Lower leg skin (tissue), 4 donors: Measurements from ENCODE around the gene TMTC1. TPM values are rescaled to one million over a fixed set of nuclear protein-coding genes. Genes with fewer than 3 reads are reported as not detected.

Experiments used
- DNase-seq, 2 donors: peaks; one replicate each; pipeline ENCODE4 v3.0.0-alpha.2; 2019; ENCODE audit warnings: low spot score in 2 of 2
- H3K4me3 ChIP-seq: fragments of 200-600 bp; sonication (generic); 2 replicates; pipeline ENCODE4 v1.5.1; 2017; ENCODE audit warnings: mild to moderate bottlenecking, low read depth; ENCODE audit not compliant: poor library complexity, severe bottlenecking
- POLR2A ChIP-seq, 2 donors: fragments of 450-650 bp; IDR thresholded peaks; one replicate each; pipeline ENCODE4 v1.6.1; 2016 to 2017; ENCODE audit warnings: antibody characterized with exemption in 2 of 2, mild to moderate bottlenecking in 1 of 2, moderate library complexity in 1 of 2
- WGBS, 2 donors: methylation state at CpG; one replicate each; pipeline ENCODE4 v1.1.5; 2018; 5-methylcytosine and 5-hydroxymethylcytosine counted together
- intact Hi-C: fragments of 100-400 bp; cut with DNase I; formaldehyde crosslinking; loops from one replicate; pipeline ENCODE4 v1.15.0; 2023; ENCODE audit warnings: low total_unique reads
- total RNA-seq, 4 donors: library from RNA; depleted of rRNA; stranded (reverse); fragments of >200 nt; gene quantifications; one replicate each; pipeline ENCODE4 v1.1.0, GENCODE V29; 2016
- TF ChIP-seq, protein P1 (sequence below), 3 donors: fragments of 450-650 bp; IDR thresholded peaks; one replicate each; pipeline ENCODE4 v1.5.1; 2016; ENCODE audit warnings: antibody characterized with exemption in 3 of 3, mild to moderate bottlenecking in 3 of 3, moderate library complexity in 2 of 3

TMTC1 gene
- total RNA-seq, 4 donors from 2014 or later, result 14.1 to 38.2 (median 18.5) TPM

DNA sequence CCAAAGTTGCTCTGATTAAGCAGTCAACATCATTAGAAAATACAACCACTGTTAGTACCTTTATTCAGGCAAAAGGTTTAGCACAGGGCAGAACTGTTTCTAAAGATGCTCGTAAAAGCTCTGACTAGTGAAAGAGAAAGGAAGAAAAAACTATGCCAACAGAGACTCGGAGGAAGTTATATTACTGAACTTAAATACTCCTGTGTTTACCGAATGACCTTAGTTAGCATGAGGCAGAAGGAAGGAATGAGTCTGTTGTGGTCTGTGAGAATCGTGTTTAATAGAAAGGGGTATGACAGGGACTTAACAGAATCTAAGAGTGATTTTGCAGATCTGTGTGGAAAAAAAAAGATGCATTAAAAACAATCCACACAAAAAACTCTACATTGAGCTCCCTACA, 202.1 kb downstream of the TMTC1 start:
- intact Hi-C loops, result no loop called here
- H3K4me3 ChIP-seq, result no peak overlapping the region
- no peak for TF ChIP-seq POLR2A (IDR thresholded peaks at IDR 0.05)
- TF ChIP-seq, protein P1, sequence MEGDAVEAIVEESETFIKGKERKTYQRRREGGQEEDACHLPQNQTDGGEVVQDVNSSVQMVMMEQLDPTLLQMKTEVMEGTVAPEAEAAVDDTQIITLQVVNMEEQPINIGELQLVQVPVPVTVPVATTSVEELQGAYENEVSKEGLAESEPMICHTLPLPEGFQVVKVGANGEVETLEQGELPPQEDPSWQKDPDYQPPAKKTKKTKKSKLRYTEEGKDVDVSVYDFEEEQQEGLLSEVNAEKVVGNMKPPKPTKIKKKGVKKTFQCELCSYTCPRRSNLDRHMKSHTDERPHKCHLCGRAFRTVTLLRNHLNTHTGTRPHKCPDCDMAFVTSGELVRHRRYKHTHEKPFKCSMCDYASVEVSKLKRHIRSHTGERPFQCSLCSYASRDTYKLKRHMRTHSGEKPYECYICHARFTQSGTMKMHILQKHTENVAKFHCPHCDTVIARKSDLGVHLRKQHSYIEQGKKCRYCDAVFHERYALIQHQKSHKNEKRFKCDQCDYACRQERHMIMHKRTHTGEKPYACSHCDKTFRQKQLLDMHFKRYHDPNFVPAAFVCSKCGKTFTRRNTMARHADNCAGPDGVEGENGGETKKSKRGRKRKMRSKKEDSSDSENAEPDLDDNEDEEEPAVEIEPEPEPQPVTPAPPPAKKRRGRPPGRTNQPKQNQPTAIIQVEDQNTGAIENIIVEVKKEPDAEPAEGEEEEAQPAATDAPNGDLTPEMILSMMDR (IDR thresholded peaks at IDR 0.05), result no peak
- WGBS, 2 donors, result 55 to 56% methylated on average over 4 of the region's 4 CpGs
- DNase-seq, result no peak

DNA sequence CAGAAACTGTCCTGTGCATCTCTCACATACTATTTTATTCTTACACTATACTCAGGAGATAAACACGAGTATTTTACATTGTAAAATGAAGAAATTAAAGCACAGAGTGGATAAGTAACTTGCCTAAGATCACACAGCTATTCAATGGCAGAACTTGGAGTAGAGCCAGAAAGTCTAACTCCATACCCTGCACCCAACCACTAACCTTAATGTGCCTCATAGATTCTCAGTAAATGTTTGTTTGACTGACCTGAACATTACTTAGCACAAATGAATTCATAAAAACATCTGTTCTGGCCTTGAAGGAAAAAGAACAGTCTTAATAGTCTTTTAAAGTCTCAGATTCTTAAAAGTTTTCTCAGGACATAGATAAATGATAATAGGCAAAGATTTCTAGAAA, 202.8 kb downstream of the TMTC1 start:
- H3K4me3 ChIP-seq, result no peak overlapping the region
- no peak for DNase-seq
- intact Hi-C loops, result no loop called here
- TF ChIP-seq POLR2A (IDR thresholded peaks at IDR 0.05), result no peak
- TF ChIP-seq, protein P1 (IDR thresholded peaks at IDR 0.05), result no peak
- whole genome bisulfite sequencing, 2 donors, result 79 to 83% methylated on average over 1 of the region's 1 CpG

DNA sequence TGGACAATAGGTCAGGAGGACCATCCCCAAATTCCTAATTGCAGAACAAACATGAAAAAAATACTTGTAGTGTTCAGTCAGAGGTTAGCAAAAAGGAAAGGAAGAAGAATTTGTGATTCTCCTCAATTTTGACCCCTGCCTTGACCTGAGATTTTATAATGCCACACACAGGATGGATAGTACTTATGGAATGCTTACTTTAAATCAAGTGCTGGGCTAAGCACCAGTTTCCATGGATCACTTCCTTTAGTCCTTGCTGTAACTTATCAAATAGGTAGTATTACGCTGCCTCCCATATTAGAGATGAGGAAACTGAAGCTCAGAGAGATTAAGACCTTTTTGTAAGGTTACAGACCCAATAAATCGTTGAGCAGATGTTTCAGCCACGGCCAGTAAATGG, 205.0 kb downstream of the TMTC1 start:
- no peak for TF ChIP-seq POLR2A (IDR thresholded peaks at IDR 0.05)
- TF ChIP-seq, protein P1 (IDR thresholded peaks at IDR 0.05), result no peak
- 60 to 61% methylated on average over 3 of the region's 3 CpGs for WGBS, 2 donors
- no peak overlapping the region for H3K4me3 ChIP-seq
- intact Hi-C loops, result no loop called here
- no peak for DNase-seq

DNA sequence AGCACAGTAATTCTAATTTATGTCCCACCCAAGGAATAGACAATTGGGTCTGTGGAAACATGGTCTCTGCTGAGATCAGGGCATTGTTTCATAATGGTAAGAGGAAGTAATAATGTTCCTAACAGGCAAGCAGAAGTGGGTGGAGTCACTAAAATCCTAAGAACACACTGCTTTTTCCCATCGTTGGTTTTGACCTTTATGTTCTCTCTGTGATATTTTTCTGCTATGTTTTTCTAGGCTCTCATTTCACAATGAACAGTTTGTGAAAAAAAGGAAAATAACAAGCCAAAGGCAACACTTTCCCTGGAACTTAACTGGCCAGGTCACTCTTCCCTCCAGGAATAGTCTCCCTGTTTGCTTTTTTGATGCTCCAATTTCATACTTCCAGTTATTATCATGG, 205.7 kb downstream of the TMTC1 start:
- 25 to 50% methylated on average over 1 of the region's 1 CpG for WGBS, 2 donors

DNA sequence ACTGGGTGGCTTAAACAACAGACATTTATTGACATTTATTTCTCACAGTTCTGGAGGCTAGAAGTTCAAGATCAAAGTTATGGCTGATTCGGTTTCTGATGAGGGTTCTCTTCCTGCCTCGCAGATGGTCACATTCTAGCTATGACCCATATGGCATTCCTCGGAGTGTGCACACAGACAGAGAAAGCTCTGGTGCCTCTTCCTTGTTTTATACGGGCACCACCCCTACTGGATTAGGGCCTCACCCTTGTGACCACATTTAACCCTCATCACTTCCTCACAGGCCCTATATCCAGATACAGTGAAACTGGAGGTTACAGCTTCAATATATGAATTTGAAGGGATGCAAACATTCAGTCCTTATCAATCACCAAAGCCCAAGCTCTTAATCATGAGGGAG, 209.2 kb downstream of the TMTC1 start:
- 71 to 79% methylated on average over 4 of the region's 4 CpGs for WGBS, 2 donors
- H3K4me3 ChIP-seq, result no peak overlapping the region
- intact Hi-C loops, result no loop called here
- TF ChIP-seq, protein P1 (IDR thresholded peaks at IDR 0.05), result no peak
- no peak for TF ChIP-seq POLR2A (IDR thresholded peaks at IDR 0.05)
- DNase-seq, result no peak

More for the DNA sequence above, 205.7 kb downstream of the TMTC1 start:
- DNase-seq, result no peak
- no peak for TF ChIP-seq POLR2A (IDR thresholded peaks at IDR 0.05)
- TF ChIP-seq, protein P1 (IDR thresholded peaks at IDR 0.05), result no peak
- no peak overlapping the region for H3K4me3 ChIP-seq
- intact Hi-C loops, result no loop called here

DNA sequence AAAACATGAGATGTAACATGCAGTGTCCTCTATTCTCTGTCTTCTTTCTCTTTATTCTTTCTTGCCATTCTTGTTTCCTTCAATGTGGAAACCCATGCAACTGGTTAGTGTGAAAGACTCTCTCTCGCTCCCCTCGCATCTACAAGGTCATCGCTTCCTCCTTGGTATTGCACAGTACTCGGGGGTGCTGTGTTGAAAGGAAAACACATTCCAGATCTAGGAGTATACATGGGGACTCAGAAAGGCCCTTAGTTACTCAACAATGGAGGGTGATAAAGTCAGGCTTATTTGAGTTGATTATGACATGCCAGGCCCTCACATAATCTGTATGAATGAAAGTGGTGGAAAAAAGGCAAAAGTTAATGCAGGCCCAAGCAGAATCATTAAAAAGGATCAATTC, 210.8 kb downstream of the TMTC1 start:
- no peak overlapping the region for H3K4me3 ChIP-seq
- TF ChIP-seq, protein P1 (IDR thresholded peaks at IDR 0.05), result no peak
- TF ChIP-seq POLR2A (IDR thresholded peaks at IDR 0.05), result no peak
- whole genome bisulfite sequencing, 2 donors, result 66 to 67% methylated on average over 4 of the region's 4 CpGs
- intact Hi-C loops, result no loop called here
- no peak for DNase-seq
